K562 (cell line): ENCODE results near the gene PPP1R15A. TPM values are rescaled to one million over a fixed set of nuclear protein-coding genes. Genes with fewer than 3 reads are reported as not detected.

ENCODE experiments used
- CTBP1 ChIP-seq: fragments of 450-650 bp; IDR thresholded peaks from 2 replicates; pipeline ENCODE4 v1.6.1; 2016; ENCODE audit warnings: borderline replicate concordance
- ELF2 ChIP-seq: fragments of 250-450 bp; sonication (Bioruptor Pico); IDR thresholded peaks from 2 replicates; pipeline ENCODE4 v1.5.0; 2021; ENCODE audit warnings: mild to moderate bottlenecking
- FOXK1 ChIP-seq: sonication (generic); formaldehyde crosslinking; IDR thresholded peaks from 2 replicates; pipeline ENCODE4 v1.8.0; 2022; ENCODE audit warnings: missing genetic modification reagents, mild to moderate bottlenecking, borderline replicate concordance
- MCM3 ChIP-seq: fragments of 450-650 bp; IDR thresholded peaks from 2 replicates; pipeline ENCODE4 v1.6.1; 2016
- MTA1 ChIP-seq: fragments of 450-650 bp; IDR thresholded peaks from 2 replicates; pipeline ENCODE4 v1.6.1; 2017; ENCODE audit warnings: borderline replicate concordance
- MYNN ChIP-seq, 2 experiments: sonication (generic); formaldehyde crosslinking in 1 of 2; IDR thresholded peaks; 2 replicates each; pipeline versions ENCODE4 v1.5.0 to v1.6.1; 2016 to 2020; ENCODE audit warnings: antibody characterized with exemption in 1 of 2, missing genetic modification reagents in 1 of 2
- NFYB ChIP-seq: IDR thresholded peaks from 2 replicates; pipeline ENCODE4 v1.6.1; 2011; ENCODE audit warnings: mild to moderate bottlenecking, moderate library complexity; ENCODE audit not compliant: insufficient read length; ENCODE audit errors: extremely low read depth
- PHB ChIP-seq: fragments of 250-450 bp; sonication (Bioruptor Pico); IDR thresholded peaks from 2 replicates; pipeline ENCODE4 v1.5.0; 2021
- POU5F1 ChIP-seq: fragments of 150-350 bp; IDR thresholded peaks from 2 replicates; pipeline ENCODE4 v1.6.1; 2014; ENCODE audit warnings: borderline replicate concordance, low read length, low read depth, mild to moderate bottlenecking; ENCODE audit not compliant: partially characterized antibody
- RBM22 ChIP-seq: fragments of 200-400 bp; formaldehyde crosslinking; IDR thresholded peaks from 2 replicates; pipeline ENCODE4 v1.6.1; 2018; ENCODE audit warnings: low read length, low read depth; ENCODE audit not compliant: poor library complexity, severe bottlenecking
- RBM34 ChIP-seq: fragments of 200-400 bp; formaldehyde crosslinking; IDR thresholded peaks from 2 replicates; pipeline ENCODE4 v1.6.1; 2018; ENCODE audit warnings: low read length, borderline replicate concordance; ENCODE audit not compliant: insufficient read depth
- RFX1 ChIP-seq: fragments of 450-650 bp; IDR thresholded peaks from 2 replicates; pipeline ENCODE4 v1.6.1; 2016; ENCODE audit warnings: mild to moderate bottlenecking, moderate library complexity
- SP2 ChIP-seq: IDR thresholded peaks from 2 replicates; pipeline ENCODE4 v1.6.1; 2011; ENCODE audit warnings: mild to moderate bottlenecking, low read depth, low read length, moderate library complexity; ENCODE audit not compliant: poor library complexity, severe bottlenecking; ENCODE audit errors: extremely low read depth
- SRF ChIP-seq, 2 experiments: fragments of 250-450, 450-650 bp in 1 of 2; sonication (Bioruptor Pico) in 1 of 2; sonication (generic) in 1 of 2; formaldehyde crosslinking; IDR thresholded peaks; 2 replicates each; pipeline versions ENCODE4 v1.5.0 to v1.5.1; 2020 to 2022; ENCODE audit warnings: mild to moderate bottlenecking in 1 of 2, missing genetic modification reagents in 1 of 2
- SUPT5H ChIP-seq: fragments of 450-650 bp; IDR thresholded peaks from 2 replicates; pipeline ENCODE4 v1.6.1; 2016
- TBL1XR1 ChIP-seq, 2 experiments: IDR thresholded peaks; 2 replicates each; pipeline ENCODE4 v1.6.1; 2012; ENCODE audit warnings: improper control_type of control experiment in 2 of 2, low read length in 2 of 2, mild to moderate bottlenecking in 1 of 2
- TCF7 ChIP-seq: sonication (generic); IDR thresholded peaks from 2 replicates; pipeline ENCODE4 v1.6.1; 2016; ENCODE audit warnings: antibody characterized with exemption, borderline replicate concordance
- TEAD1 ChIP-seq, 2 experiments: fragments of 450-650 bp in 1 of 2; sonication (generic) in 1 of 2; formaldehyde crosslinking; IDR thresholded peaks; 2 replicates each; pipeline versions ENCODE4 v1.4.0 to v1.8.0; 2020 to 2022; ENCODE audit warnings: mild to moderate bottlenecking in 2 of 2, missing genetic modification reagents in 1 of 2
- TEAD4 ChIP-seq, 2 experiments: sonication (generic) in 1 of 2; formaldehyde crosslinking in 1 of 2; IDR thresholded peaks; 2 replicates each; pipeline versions ENCODE4 v1.6.1 to v1.8.0; 2012 to 2022; ENCODE audit warnings: borderline replicate concordance in 1 of 2, inconsistent platforms in 1 of 2, low read length in 1 of 2, mild to moderate bottlenecking in 1 of 2, missing genetic modification reagents in 1 of 2
- ZNF12 ChIP-seq: sonication (generic); formaldehyde crosslinking; IDR thresholded peaks from 2 replicates; pipeline ENCODE4 v1.4.0; 2020; ENCODE audit warnings: mild to moderate bottlenecking, missing genetic modification reagents
- ZNF133 ChIP-seq: fragments of 250-450 bp; sonication (Bioruptor Pico); IDR thresholded peaks from 2 replicates; pipeline ENCODE4 v1.4.0; 2020; ENCODE audit warnings: mild to moderate bottlenecking
- ZNF174 ChIP-seq: fragments of 250-450 bp; sonication (Bioruptor Pico); IDR thresholded peaks from 2 replicates; pipeline ENCODE4 v1.4.0; 2020; ENCODE audit warnings: mild to moderate bottlenecking
- ZNF175 ChIP-seq: fragments of 200-800 bp; sonication (Bioruptor generic); IDR thresholded peaks from 2 replicates; pipeline ENCODE4 v1.6.1; 2016; ENCODE audit warnings: low read depth, mild to moderate bottlenecking, missing genetic modification characterization, missing compliant biosample characterization
- ZNF316 ChIP-seq: fragments of 450-650 bp; IDR thresholded peaks from 2 replicates; pipeline ENCODE4 v1.6.1; 2016
- ZNF695 ChIP-seq: fragments of 450-650 bp; formaldehyde crosslinking; IDR thresholded peaks from 2 replicates; pipeline ENCODE4 v1.4.0; 2020; ENCODE audit warnings: mild to moderate bottlenecking, moderate library complexity
- ZSCAN32 ChIP-seq: fragments of 450-650 bp; formaldehyde crosslinking; IDR thresholded peaks from 2 replicates; pipeline ENCODE4 v1.4.0; 2020; ENCODE audit warnings: mild to moderate bottlenecking, moderate library complexity
- polyA plus RNA-seq, 8 experiments: library from polyadenylated mRNA; depleted of rRNA in 4 of 8; stranded (reverse) in 5 of 8; unstranded in 3 of 8; fragments of >200 nt; fragmentation: Nextera tagmentation in 2 of 8; fragmentation: Illumina TruSeq in 1 of 8; extraction: Ambion mirVana in 2 of 8; extraction: Trizol in 1 of 8; gene quantifications; 2 replicates each; pipeline versions ENCODE4 v1.2.1 to v1.2.3, GENCODE V29; 2011 to 2014; ENCODE audit warnings: inconsistent platforms in 1 of 8, missing spikeins in 1 of 8
- total RNA-seq, 7 experiments: library from RNA; depleted of rRNA in 6 of 7; stranded (reverse); fragments of >200 nt in 6 of 7; fragmentation: Illumina TruSeq in 2 of 7; extraction: Trizol in 2 of 7; gene quantifications; 2 replicates each; pipeline versions ENCODE4 v1.2.1 to v1.2.3, GENCODE V29; 2011 to 2021; ENCODE audit warnings: low replicate concordance in 1 of 7
- TF ChIP-seq, protein P1 (sequence below): fragments of 250-450 bp; sonication (Bioruptor Pico); IDR thresholded peaks from 2 replicates; pipeline ENCODE4 v1.5.0; 2020; ENCODE audit warnings: mild to moderate bottlenecking, borderline replicate concordance
- TF ChIP-seq, protein P2 (sequence below): fragments of 250-450 bp; sonication (Bioruptor Pico); IDR thresholded peaks from 2 replicates; pipeline ENCODE4 v1.5.0; 2021
- TF ChIP-seq, protein P3 (sequence below): sonication (generic); formaldehyde crosslinking; IDR thresholded peaks from 2 replicates; pipeline ENCODE4 v1.9.0; 2022; ENCODE audit warnings: mild to moderate bottlenecking, missing genetic modification reagents

PPP1R15A gene
- total and polyA plus RNA-seq, 9 of the 15 experiments (the other 6 are each of a cell fraction or from before 2014, with no cell fraction given) = 0.42 to 73.7 (median 44.0) TPM

DNA sequence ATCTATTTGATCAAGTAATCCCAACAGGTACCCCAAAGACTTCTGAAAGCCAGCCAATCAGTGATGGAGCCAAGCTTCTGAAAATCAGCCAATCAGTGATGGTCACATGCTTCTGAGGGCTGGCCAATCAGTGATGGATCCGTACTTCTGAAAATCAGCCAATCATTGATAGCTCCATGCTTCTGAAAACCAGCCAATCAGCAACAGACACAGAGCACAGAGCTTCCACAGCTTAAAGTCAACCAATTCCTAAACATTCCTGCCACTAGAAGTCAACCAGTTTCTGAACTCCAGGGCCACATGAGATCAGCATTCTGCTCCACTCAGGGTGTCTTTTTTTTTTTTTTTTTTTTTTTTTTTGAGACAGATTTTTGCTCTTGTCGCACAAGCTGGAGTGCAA, 27.7 kb upstream of the PPP1R15A start (continued):
- TF ChIP-seq, protein P1, sequence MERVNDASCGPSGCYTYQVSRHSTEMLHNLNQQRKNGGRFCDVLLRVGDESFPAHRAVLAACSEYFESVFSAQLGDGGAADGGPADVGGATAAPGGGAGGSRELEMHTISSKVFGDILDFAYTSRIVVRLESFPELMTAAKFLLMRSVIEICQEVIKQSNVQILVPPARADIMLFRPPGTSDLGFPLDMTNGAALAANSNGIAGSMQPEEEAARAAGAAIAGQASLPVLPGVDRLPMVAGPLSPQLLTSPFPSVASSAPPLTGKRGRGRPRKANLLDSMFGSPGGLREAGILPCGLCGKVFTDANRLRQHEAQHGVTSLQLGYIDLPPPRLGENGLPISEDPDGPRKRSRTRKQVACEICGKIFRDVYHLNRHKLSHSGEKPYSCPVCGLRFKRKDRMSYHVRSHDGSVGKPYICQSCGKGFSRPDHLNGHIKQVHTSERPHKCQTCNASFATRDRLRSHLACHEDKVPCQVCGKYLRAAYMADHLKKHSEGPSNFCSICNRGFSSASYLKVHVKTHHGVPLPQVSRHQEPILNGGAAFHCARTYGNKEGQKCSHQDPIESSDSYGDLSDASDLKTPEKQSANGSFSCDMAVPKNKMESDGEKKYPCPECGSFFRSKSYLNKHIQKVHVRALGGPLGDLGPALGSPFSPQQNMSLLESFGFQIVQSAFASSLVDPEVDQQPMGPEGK (CRISPR knock-in tag) = no peak
- TF ChIP-seq, protein P2, sequence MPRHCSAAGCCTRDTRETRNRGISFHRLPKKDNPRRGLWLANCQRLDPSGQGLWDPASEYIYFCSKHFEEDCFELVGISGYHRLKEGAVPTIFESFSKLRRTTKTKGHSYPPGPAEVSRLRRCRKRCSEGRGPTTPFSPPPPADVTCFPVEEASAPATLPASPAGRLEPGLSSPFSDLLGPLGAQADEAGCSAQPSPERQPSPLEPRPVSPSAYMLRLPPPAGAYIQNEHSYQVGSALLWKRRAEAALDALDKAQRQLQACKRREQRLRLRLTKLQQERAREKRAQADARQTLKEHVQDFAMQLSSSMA (CRISPR knock-in tag) = no peak
- no peak for TF ChIP-seq MTA1
- no peak for TF ChIP-seq POU5F1
- TF ChIP-seq PHB (CRISPR knock-in tag) = no peak
- peak in 1 of 2 experiments; percentile 96; a peak in 2 of 4 replicates for TF ChIP-seq TEAD1 (CRISPR knock-in tag; IDR thresholded peaks at IDR 0.05)
- TF ChIP-seq ZNF316 = no peak
- no peak for TF ChIP-seq ZNF174 (CRISPR knock-in tag)
- TF ChIP-seq SRF (CRISPR knock-in tag; IDR thresholded peaks at IDR 0.05) = no peak
- TF ChIP-seq TCF7 = no peak
- no peak for TF ChIP-seq TBL1XR1 (IDR thresholded peaks at IDR 0.05; ENCODE audit: low read length in 2 of 2)
- TF ChIP-seq FOXK1 (CRISPR knock-in tag) = no peak
- TF ChIP-seq ZNF175 (CRISPR knock-in tag) = no peak
- TF ChIP-seq ZNF12 (CRISPR knock-in tag) = no peak
- TF ChIP-seq NFYB = peak; percentile 63
- TF ChIP-seq RBM22 = no peak
- no peak for TF ChIP-seq ZNF133 (CRISPR knock-in tag)
- TF ChIP-seq ELF2 (CRISPR knock-in tag) = no peak
- no peak for TF ChIP-seq CTBP1
- TF ChIP-seq TEAD4 (IDR thresholded peaks at IDR 0.05; ENCODE audit: low read length) = peak; percentile 70
- no peak for TF ChIP-seq TEAD4 (CRISPR knock-in tag; IDR thresholded peaks at IDR 0.05; ENCODE audit: borderline replicate concordance)
- TF ChIP-seq MCM3 = no peak
- no peak for TF ChIP-seq RFX1
- no peak for TF ChIP-seq MYNN (IDR thresholded peaks at IDR 0.05)
- TF ChIP-seq MYNN (CRISPR knock-in tag; IDR thresholded peaks at IDR 0.05) = no peak
- TF ChIP-seq SUPT5H = no peak
- no peak for TF ChIP-seq RBM34
- TF ChIP-seq ZNF695 (CRISPR knock-in tag) = no peak
- TF ChIP-seq SP2 = no peak
- TF ChIP-seq ZSCAN32 = no peak
- TF ChIP-seq, protein P3, sequence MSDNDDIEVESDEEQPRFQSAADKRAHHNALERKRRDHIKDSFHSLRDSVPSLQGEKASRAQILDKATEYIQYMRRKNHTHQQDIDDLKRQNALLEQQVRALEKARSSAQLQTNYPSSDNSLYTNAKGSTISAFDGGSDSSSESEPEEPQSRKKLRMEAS (CRISPR knock-in tag) = no peak
